SU-DHL-6 (cell line): ENCODE results near the gene NEK10.

Experiments used
- H2AFZ ChIP-seq: fragments of 200-600 bp; sonication (generic); 2 replicates; pipeline ENCODE4 v1.6.1; 2014; ENCODE audit warnings: low read depth, mild to moderate bottlenecking, moderate library complexity, mixed read lengths, antibody characterized with exemption, low read length; ENCODE audit not compliant: severe bottlenecking
- H3F3A ChIP-seq: fragments of 200-600 bp; shearing (Covaris generic); 2 replicates; pipeline ENCODE4 v1.6.0; 2016; ENCODE audit warnings: antibody characterized with exemption, mild to moderate bottlenecking; ENCODE audit not compliant: insufficient read depth
- H3K27ac ChIP-seq: fragments of 200-600 bp; sonication (generic); 2 replicates; pipeline ENCODE4 v1.5.1; 2016; ENCODE audit warnings: low read depth, mild to moderate bottlenecking, low read length, moderate library complexity, mixed read lengths
- H3K27me3 ChIP-seq: fragments of 200-600 bp; sonication (generic), shearing (Covaris generic); 2 replicates; pipeline ENCODE4 v1.6.0; 2014; ENCODE audit warnings: mild to moderate bottlenecking, low read length
- H3K36me3 ChIP-seq: fragments of 200-600 bp; sonication (generic); 2 replicates; pipeline ENCODE4 v1.6.1; 2014; ENCODE audit warnings: mild to moderate bottlenecking, low read length, mixed read lengths
- H3K4me2 ChIP-seq: fragments of 300-600, 200-600 bp; shearing (Covaris generic), sonication (generic); 2 replicates; pipeline ENCODE4 v1.6.0; 2014; ENCODE audit warnings: low read length, low read depth, mild to moderate bottlenecking; ENCODE audit not compliant: poor library complexity, severe bottlenecking
- H3K4me3 ChIP-seq: fragments of 200-600 bp; sonication (generic); 2 replicates; pipeline ENCODE4 v1.5.1; 2014; ENCODE audit warnings: antibody characterized with exemption, low read length, mild to moderate bottlenecking, mixed read lengths; ENCODE audit not compliant: insufficient read depth, poor library complexity, severe bottlenecking
- H3K79me2 ChIP-seq: fragments of 200-600 bp; sonication (generic); 2 replicates; pipeline ENCODE4 v1.6.1; 2014; ENCODE audit warnings: mild to moderate bottlenecking, low read length, moderate library complexity; ENCODE audit not compliant: insufficient read depth
- H3K9ac ChIP-seq: fragments of 200-600 bp; sonication (generic); 2 replicates; pipeline ENCODE4 v1.7.0; 2014; ENCODE audit warnings: mild to moderate bottlenecking, low read length
- H3K9me2 ChIP-seq: fragments of 200-600 bp; sonication (generic); replicated peaks from 2 replicates; pipeline ENCODE4 v1.6.1; 2014; ENCODE audit warnings: low read length; ENCODE audit not compliant: insufficient read depth
- H3K9me3 ChIP-seq: fragments of 200-600 bp; sonication (generic); 2 replicates; pipeline ENCODE4 v1.6.1; 2014; ENCODE audit warnings: low read length, mixed read lengths; ENCODE audit not compliant: insufficient read depth
- H4K20me1 ChIP-seq: fragments of 200-600 bp; sonication (generic); 2 replicates; pipeline ENCODE4 v1.6.1; 2014; ENCODE audit warnings: low read depth, mild to moderate bottlenecking, antibody characterized with exemption, low read length, moderate library complexity, mixed read lengths
- CTCF ChIP-seq: fragments of 200-600 bp; sonication (generic); IDR thresholded peaks from one replicate; pipeline ENCODE4 v1.5.1; 2017; ENCODE audit warnings: antibody characterized with exemption, mild to moderate bottlenecking, low read length, moderate library complexity; ENCODE audit not compliant: insufficient read depth, poor library complexity, severe bottlenecking
- EZH2phosphoT487 ChIP-seq: fragments of 200-600 bp; sonication (generic), shearing (Covaris generic); conservative IDR thresholded peaks from 2 replicates; pipeline ENCODE4 v1.6.1; 2018; ENCODE audit warnings: mild to moderate bottlenecking, antibody characterized with exemption, low read length, moderate library complexity, mixed read lengths

The NEK10 gene

GRCh38 chr3:27074914-27075313 is 294.3 kb downstream of the NEK10 start:
- Histone ChIP-seq H3K9me2 (no peaks in the 10 kb centered on the region), H3K4me2 (no peak overlapping the region), H3K9ac (no peak overlapping the region), H3K9me3 (no peaks in the 10 kb centered on the region), H3K27me3 (no peaks in the 10 kb centered on the region), H3K79me2 (no peaks in the 10 kb centered on the region), H3K27ac (no peak overlapping the region), H3K36me3 (no peaks in the 10 kb centered on the region), H3K4me3 (no peak overlapping the region), H2AFZ (no peak overlapping the region), H4K20me1 (no peaks in the 10 kb centered on the region), H3F3A (no peaks in the 10 kb centered on the region)
- TF ChIP-seq EZH2phosphoT487 (no peak), CTCF (no peak)

- no peak for TF ChIP-seq CTCF
- TF ChIP-seq EZH2phosphoT487, result no peak
- no peak overlapping the region for H3K27ac ChIP-seq
- no peak overlapping the region for H3K4me2 ChIP-seq
- H3K4me3 ChIP-seq, result no peak overlapping the region
- H3K9me3 ChIP-seq, result no peaks in the 10 kb centered on the region
- H3K27me3 ChIP-seq, result no peaks in the 10 kb centered on the region
- no peak overlapping the region for H3K9ac ChIP-seq
- H4K20me1 ChIP-seq, result no peaks in the 10 kb centered on the region
- H3K79me2 ChIP-seq, result no peaks in the 10 kb centered on the region
- H3K9me2 ChIP-seq, result no peaks in the 10 kb centered on the region
- no peak overlapping the region for H2AFZ ChIP-seq
- H3F3A ChIP-seq, result no peaks in the 10 kb centered on the region
- H3K36me3 ChIP-seq, result no peaks in the 10 kb centered on the region
Observed at GRCh38 chr3:27073912-27074311, 295.3 kb downstream of the NEK10 start.

- TF ChIP-seq CTCF (no peak), EZH2phosphoT487 (no peak)
- Histone ChIP-seq H2AFZ (no peak overlapping the region), H3K9ac (no peak overlapping the region)
Observed at GRCh38 chr3:27072810-27073651, 296.2 kb downstream of the NEK10 start.

More at GRCh38 chr3:27072810-27073651, 296.2 kb downstream of the NEK10 start:
- Histone ChIP-seq H3K36me3 (no peaks in the 10 kb centered on the region), H3K27ac (no peak overlapping the region), H3K27me3 (no peaks in the 10 kb centered on the region), H3K79me2 (no peaks in the 10 kb centered on the region), H3K9me2 (no peaks in the 10 kb centered on the region), H4K20me1 (no peaks in the 10 kb centered on the region), H3K4me2 (no peak overlapping the region), H3F3A (no peaks in the 10 kb centered on the region), H3K9me3 (no peaks in the 10 kb centered on the region), H3K4me3 (no peak overlapping the region)
